ENCODE data around the gene TESK1. TPM values are rescaled to one million over a fixed set of nuclear protein-coding genes. Genes with fewer than 3 reads are reported as not detected.

The TESK1 gene

GRCh38 chr9:35658137-35658967 is 53.3 kb downstream of the TESK1 start, which contains the start of gene CCDC107:
Gene CCDC107, plus strand, starts transcription at chr9:35658292. Its CDS starts 88 bp downstream, at chr9:35658380.
- Histone ChIP-seq H3K4me3 (replicated peaks; ENCODE audit: insufficient read depth, low read length) (peak within 1 kb of the TSS; percentile 89), H3K27me3 (ENCODE audit: insufficient read depth, poor library complexity, severe bottlenecking) (no peaks in the 10 kb centered on the region), H3K27ac (replicated peaks) (peak within 1 kb of the TSS; percentile 100)
- TF ChIP-seq GABPA (IDR thresholded peaks at IDR 0.05; ENCODE audit: low read depth) (0 out of 2 replicates have a peak, but pooled peaks have one; percentile 1), POLR2AphosphoS5 (IDR thresholded peaks at IDR 0.05; ENCODE audit: low read depth) (no peak; the same call in 1 of the 2 replicates), REST (IDR thresholded peaks at IDR 0.05; ENCODE audit: insufficient replicate concordance, low read depth) (peak; percentile 64)
- peak; percentile 65 to 67 for DNase-seq (ENCODE audit: low read depth in 1 of 2, low spot score in 1 of 2)

- Histone ChIP-seq H3K27me3 (ENCODE audit: insufficient read depth, poor library complexity, severe bottlenecking) (no peaks in the 10 kb centered on the region), H3K27ac (replicated peaks) (peak overlapping the region; percentile 100), H3K4me3 (replicated peaks; ENCODE audit: insufficient read depth, low read length) (peak overlapping the region; percentile 89)
- TF ChIP-seq POLR2AphosphoS5 (IDR thresholded peaks at IDR 0.05; ENCODE audit: low read depth) (no peak), SPI1 (IDR thresholded peaks at IDR 0.05; ENCODE audit: borderline replicate concordance, low read depth) (no peak), GABPA (IDR thresholded peaks at IDR 0.05; ENCODE audit: low read depth) (no peak), CTCF (IDR thresholded peaks at IDR 0.05; ENCODE audit: insufficient read depth, low read length) (no peak), REST (IDR thresholded peaks at IDR 0.05; ENCODE audit: insufficient replicate concordance, low read depth) (no peak)
- no peak for DNase-seq (ENCODE audit: low read depth in 1 of 2, low spot score in 1 of 2)
Observed at GRCh38 chr9:35658968-35659220, 53.8 kb downstream of the TESK1 start.

- no peak overlapping the region for H3K4me3 ChIP-seq (replicated peaks; ENCODE audit: insufficient read depth, low read length)
- no peak for DNase-seq (ENCODE audit: low read depth in 1 of 2, low spot score in 1 of 2)
- H3K27ac ChIP-seq (replicated peaks), result no peak overlapping the region
- no peaks in the 10 kb centered on the region for H3K27me3 ChIP-seq (ENCODE audit: insufficient read depth, poor library complexity, severe bottlenecking)
- TF ChIP-seq GABPA (IDR thresholded peaks at IDR 0.05; ENCODE audit: low read depth) (no peak), CTCF (IDR thresholded peaks at IDR 0.05; ENCODE audit: insufficient read depth, low read length) (no peak), POLR2AphosphoS5 (IDR thresholded peaks at IDR 0.05; ENCODE audit: low read depth) (no peak)
Observed at GRCh38 chr9:35659340-35659739, 54.3 kb downstream of the TESK1 start.

Small RNA genes within 50 kb of the gene (microRNA-seq; reads per million reads assigned to microRNA genes)
- not detected for gene MIR4667
